HEK293T (cell line): ENCODE results near the gene LUC7L2.

Experiments
- ARNT ChIP-seq: fragments of 450-650 bp; IDR thresholded peaks from 2 replicates; pipeline ENCODE4 v1.6.1; 2017; ENCODE audit warnings: mild to moderate bottlenecking
- BHLHE40 ChIP-seq: fragments of 450-650 bp; IDR thresholded peaks from 2 replicates; pipeline ENCODE4 v1.6.1; 2016; ENCODE audit warnings: mild to moderate bottlenecking, moderate library complexity, borderline replicate concordance
- FOXA1 ChIP-seq: fragments of 450-650 bp; IDR thresholded peaks from 2 replicates; pipeline ENCODE4 v1.6.1; 2016; ENCODE audit warnings: mild to moderate bottlenecking
- FOXK2 ChIP-seq: fragments of 450-650 bp; IDR thresholded peaks from 2 replicates; pipeline ENCODE4 v1.6.1; 2016; ENCODE audit warnings: mild to moderate bottlenecking
- FOXM1 ChIP-seq: fragments of 450-650 bp; IDR thresholded peaks from 2 replicates; pipeline ENCODE4 v1.6.1; 2017; ENCODE audit warnings: mild to moderate bottlenecking, borderline replicate concordance
- HDGF ChIP-seq: fragments of 450-650 bp; IDR thresholded peaks from 2 replicates; pipeline ENCODE4 v1.6.1; 2017; ENCODE audit warnings: antibody characterized with exemption, borderline replicate concordance
- L3MBTL2 ChIP-seq: fragments of 450-650 bp; conservative IDR thresholded peaks from 2 replicates; pipeline ENCODE4 v1.6.1; 2016; ENCODE audit warnings: mild to moderate bottlenecking
- LEF1 ChIP-seq: fragments of 450-650 bp; IDR thresholded peaks from 2 replicates; pipeline ENCODE4 v1.6.1; 2017; ENCODE audit warnings: mild to moderate bottlenecking, borderline replicate concordance
- SP1 ChIP-seq: fragments of 450-650 bp; IDR thresholded peaks from 2 replicates; pipeline ENCODE4 v1.6.1; 2017
- SUZ12 ChIP-seq: fragments of 450-650 bp; IDR thresholded peaks from 2 replicates; pipeline ENCODE4 v1.6.1; 2016; ENCODE audit warnings: mild to moderate bottlenecking
- TARDBP ChIP-seq: fragments of 450-650 bp; IDR thresholded peaks from 2 replicates; pipeline ENCODE4 v1.6.1; 2016
- TF ChIP-seq, protein P1 (sequence below): fragments of 450-650 bp; IDR thresholded peaks from 2 replicates; pipeline ENCODE4 v1.6.1; 2016

GRCh38 chr7:139450851-139451250 lies 91.2 kb downstream of the LUC7L2 start:
- TF ChIP-seq HDGF, result no peak
- TF ChIP-seq FOXM1, result no peak
- no peak for TF ChIP-seq SUZ12
- TF ChIP-seq TARDBP, result no peak
- no peak for TF ChIP-seq L3MBTL2
- no peak for TF ChIP-seq BHLHE40
- TF ChIP-seq FOXA1, result no peak
- TF ChIP-seq LEF1, result no peak
- TF ChIP-seq, protein P1, sequence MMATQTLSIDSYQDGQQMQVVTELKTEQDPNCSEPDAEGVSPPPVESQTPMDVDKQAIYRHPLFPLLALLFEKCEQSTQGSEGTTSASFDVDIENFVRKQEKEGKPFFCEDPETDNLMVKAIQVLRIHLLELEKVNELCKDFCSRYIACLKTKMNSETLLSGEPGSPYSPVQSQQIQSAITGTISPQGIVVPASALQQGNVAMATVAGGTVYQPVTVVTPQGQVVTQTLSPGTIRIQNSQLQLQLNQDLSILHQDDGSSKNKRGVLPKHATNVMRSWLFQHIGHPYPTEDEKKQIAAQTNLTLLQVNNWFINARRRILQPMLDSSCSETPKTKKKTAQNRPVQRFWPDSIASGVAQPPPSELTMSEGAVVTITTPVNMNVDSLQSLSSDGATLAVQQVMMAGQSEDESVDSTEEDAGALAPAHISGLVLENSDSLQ, result no peak
- TF ChIP-seq ARNT, result no peak
- no peak for TF ChIP-seq FOXK2
- no peak for TF ChIP-seq SP1
